A549 (cell line): Measurements from ENCODE around the gene APCDD1L. TPM values are rescaled to one million over a fixed set of nuclear protein-coding genes. Genes with fewer than 3 reads are reported as not detected.

Source experiments
- ATAC-seq, 2 experiments: fragments of 200-7000 bp in 1 of 2; fragments of >200 bp in 1 of 2; cut with Nextera tagmentation in 1 of 2; cut with Tn5 transposase in 1 of 2; 3 replicates each; pipeline versions ENCODE4 v1.8.0 to v1.9.1; 2018 to 2020; ENCODE audit warnings: mild to moderate bottlenecking in 1 of 2, moderate library complexity in 1 of 2
- CTCF ChIA-PET: fragments of 300-600 bp; sonication (Branson Sonifier 250); formaldehyde crosslinking; extraction: SDS; loops from one replicate; lab custom pipeline; 2021; ENCODE audit warnings: antibody characterized with exemption, inconsistent platforms; lab: Yijun Ruan, JAX
- POLR2A ChIA-PET: fragments of 350-600 bp; formaldehyde crosslinking; extraction: SDS; loops from one replicate; lab custom pipeline; 2021; ENCODE audit warnings: antibody characterized with exemption, inconsistent platforms; lab: Yijun Ruan, JAX
- DNase-seq, 2 experiments: peaks; one replicate each; pipeline versions ENCODE4 v3.0.0 to v3.0.0-alpha.2; 2011 to 2016; ENCODE audit warnings: low read depth in 1 of 2, low spot score in 1 of 2
- FAIRE-seq: peaks from 2 replicates; lab custom pipeline; 2011; peaks lifted over from hg19 to GRCh38; lab: Jason Lieb, UNC
- H3K27ac ChIP-seq, 2 experiments: fragments of >200 bp; sonication (Bioruptor Twin); formaldehyde crosslinking; 3 replicates each; pipeline ENCODE4 v1.5.1; 2016 to 2017
- H3K4me1 ChIP-seq: fragments of >200 bp; sonication (Bioruptor Twin); formaldehyde crosslinking; 3 replicates; pipeline ENCODE4 v1.6.1; 2016
- H3K4me2 ChIP-seq: fragments of >200 bp; sonication (Bioruptor Twin); formaldehyde crosslinking; 3 replicates; pipeline ENCODE4 v1.6.1; 2016
- H3K4me3 ChIP-seq: fragments of >200 bp; sonication (Bioruptor Twin); formaldehyde crosslinking; 3 replicates; pipeline ENCODE4 v1.5.1; 2016
- H3K9me3 ChIP-seq: fragments of >200 bp; sonication (Bioruptor Twin); formaldehyde crosslinking; 3 replicates; pipeline ENCODE4 v1.6.1; 2016
- CBX2 ChIP-seq: fragments of 200-600 bp; sonication (generic); IDR thresholded peaks from 2 replicates; pipeline ENCODE4 v1.6.1; 2016; ENCODE audit warnings: low read depth, mild to moderate bottlenecking, borderline replicate concordance
- CEBPB ChIP-seq, 2 experiments: fragments of >200 bp in 1 of 2; sonication (Bioruptor Twin) in 1 of 2; formaldehyde crosslinking in 1 of 2; IDR thresholded peaks; 2 replicates each; pipeline ENCODE4 v1.6.1; 2012 to 2016
- CHD2 ChIP-seq: fragments of 150-350 bp; IDR thresholded peaks from 2 replicates; pipeline ENCODE4 v1.6.1; 2014; ENCODE audit warnings: low read length; ENCODE audit not compliant: partially characterized antibody
- EHF ChIP-seq: fragments of 250-450 bp; sonication (Bioruptor Pico); IDR thresholded peaks from 2 replicates; pipeline ENCODE4 v1.5.0; 2020; ENCODE audit warnings: mild to moderate bottlenecking
- EHMT2 ChIP-seq: fragments of 200-600 bp; sonication (generic); IDR thresholded peaks from 2 replicates; pipeline ENCODE4 v1.6.1; 2016; ENCODE audit warnings: antibody characterized with exemption, low read depth, mild to moderate bottlenecking, moderate library complexity
- ELK1 ChIP-seq: fragments of 150-350 bp; IDR thresholded peaks from 2 replicates; pipeline ENCODE4 v1.6.1; 2014; ENCODE audit warnings: low read depth, mild to moderate bottlenecking, low read length
- FOSB ChIP-seq: fragments of 250-450 bp; sonication (Bioruptor Pico); IDR thresholded peaks from 2 replicates; pipeline ENCODE4 v1.5.0; 2020; ENCODE audit warnings: mild to moderate bottlenecking, moderate library complexity
- FOSL2 ChIP-seq, 2 experiments: fragments of 450-650 bp in 1 of 2; fragments of >200 bp in 1 of 2; sonication (Bioruptor Twin) in 1 of 2; formaldehyde crosslinking; IDR thresholded peaks; 2 replicates each; pipeline versions ENCODE4 v1.5.0 to v1.6.1; 2016 to 2020; ENCODE audit warnings: mild to moderate bottlenecking in 1 of 2, moderate library complexity in 1 of 2
- GATA3 ChIP-seq: IDR thresholded peaks from 2 replicates; pipeline ENCODE4 v1.6.1; 2012; ENCODE audit warnings: borderline replicate concordance
- HDAC2 ChIP-seq: fragments of 200-600 bp; sonication (generic); IDR thresholded peaks from 2 replicates; pipeline ENCODE4 v1.6.1; 2016
- HEYL ChIP-seq: fragments of 250-450 bp; sonication (Bioruptor Pico); IDR thresholded peaks from 2 replicates; pipeline ENCODE4 v1.8.0; 2021; ENCODE audit warnings: mild to moderate bottlenecking, moderate library complexity
- JUNB ChIP-seq: fragments of >200 bp; sonication (Bioruptor Twin); formaldehyde crosslinking; IDR thresholded peaks from 2 replicates; pipeline ENCODE4 v1.6.1; 2016
- KDM5A ChIP-seq: fragments of 200-600 bp; sonication (generic); IDR thresholded peaks from 2 replicates; pipeline ENCODE4 v1.6.1; 2016; ENCODE audit warnings: antibody characterized with exemption, mild to moderate bottlenecking
- NFE2L2 ChIP-seq: fragments of 150-350 bp; conservative IDR thresholded peaks from 2 replicates; pipeline ENCODE4 v1.6.1; 2014; ENCODE audit warnings: low read length
- PBX3 ChIP-seq: IDR thresholded peaks from 2 replicates; pipeline ENCODE4 v1.6.1; 2012
- PHF8 ChIP-seq: fragments of 200-600 bp; sonication (generic); IDR thresholded peaks from 2 replicates; pipeline ENCODE4 v1.6.1; 2016; ENCODE audit warnings: low read depth, mild to moderate bottlenecking, antibody characterized with exemption, moderate library complexity, borderline replicate concordance
- SREBF2 ChIP-seq: fragments of 450-650 bp; IDR thresholded peaks from 2 replicates; pipeline ENCODE4 v1.6.1; 2014; ENCODE audit warnings: mild to moderate bottlenecking, moderate library complexity
- TFCP2L1 ChIP-seq: fragments of 250-450 bp; sonication (Bioruptor Pico); IDR thresholded peaks from 2 replicates; pipeline ENCODE4 v1.5.0; 2021; ENCODE audit warnings: mild to moderate bottlenecking
- TP53 ChIP-seq: fragments of 250-450 bp; sonication (Bioruptor Pico); IDR thresholded peaks from 2 replicates; pipeline ENCODE4 v1.5.0; 2021; ENCODE audit warnings: mild to moderate bottlenecking, moderate library complexity
- WGBS: methylation state at CpG from one replicate; pipeline ENCODE4 v1.1.6; 2017; ENCODE audit errors: missing lambda C conversion rate; 5-methylcytosine and 5-hydroxymethylcytosine counted together
- polyA plus RNA-seq, 4 experiments: library from polyadenylated mRNA; depleted of rRNA in 3 of 4; stranded (reverse); fragments of >200 nt; fragmentation: RNase III in 1 of 4; extraction: RNeasy Plus Mini Kit Qiagen cat#74134 plus additional on column Dnase treatment in 1 of 4; gene quantifications; 2 replicates in 3 of 4; 3 replicates in 1 of 4; pipeline ENCODE4 v1.2.3, GENCODE V29; 2011 to 2017
- TF ChIP-seq, protein P1 (sequence below): fragments of >200 bp; sonication (Bioruptor Twin); formaldehyde crosslinking; IDR thresholded peaks from 3 replicates; pipeline ENCODE4 v1.5.1; 2016

The APCDD1L gene
- polyA plus RNA-seq, 2 of the 4 experiments (the other 2 are of a cell fraction), result not detected

GRCh38 chr20:58523971-58524315, 8.7 kb upstream of the APCDD1L start (continued):
- TF ChIP-seq ELK1, result no peak
- TF ChIP-seq TP53 (CRISPR knock-in tag), result no peak
- TF ChIP-seq PBX3, result no peak

GRCh38 chr20:58523072-58523970, 8.1 kb upstream of the APCDD1L start:
- no peak for DNase-seq
- no peak for FAIRE-seq
- no peak overlapping the region for H3K4me2 ChIP-seq
- H3K4me3 ChIP-seq, result no peak overlapping the region
- H3K9me3 ChIP-seq, result peaks cover 34% of the 10 kb centered on the region
- WGBS, result 72% methylated on average over 14 of the region's 19 CpGs
- H3K4me1 ChIP-seq, result no peaks in the 10 kb centered on the region
- TF ChIP-seq EHF (CRISPR knock-in tag), result no peak
- CTCF ChIA-PET, result interaction anchor here (0.6 to 1.8 kb wide), 3 partner anchors 10 to 286 kb away, joined by 3 to 6 read pairs (median 5); no protein-coding TSS in a partner anchor
- H3K27ac ChIP-seq, result no peak overlapping the region
- POLR2A ChIA-PET, result no interaction called here
- no peak for ATAC-seq

GRCh38 chr20:58522666-58523065, 7.5 kb upstream of the APCDD1L start:
- Histone ChIP-seq H3K4me2 (no peak overlapping the region), H3K27ac (no peak overlapping the region), H3K4me1 (no peaks in the 10 kb centered on the region), H3K4me3 (no peak overlapping the region), H3K9me3 (peaks cover 31% of the 10 kb centered on the region)
- TF ChIP-seq PHF8, result no peak
- TF ChIP-seq NFE2L2, result no peak
- TF ChIP-seq EHMT2, result no peak
- DNase-seq (no peak), ATAC-seq (no peak), FAIRE-seq (no peak)
- WGBS, result 43% methylated on average over 3 of the region's 3 CpGs
- ChIA-PET POLR2A (no interaction called here), CTCF (interaction anchor here (1.8 kb wide), 1 partner anchor 9 kb away, joined by 6 read pairs; no protein-coding TSS in a partner anchor)

GRCh38 chr20:58521763-58522162, 6.6 kb upstream of the APCDD1L start:
- Histone ChIP-seq H3K27ac (no peak overlapping the region), H3K4me3 (no peak overlapping the region), H3K4me2 (no peak overlapping the region), H3K9me3 (peaks cover 25% of the 10 kb centered on the region), H3K4me1 (no peaks in the 10 kb centered on the region)
- ATAC-seq (no peak), FAIRE-seq (no peak), DNase-seq (no peak)
- TF ChIP-seq CBX2 (no peak), KDM5A (no peak), CHD2 (no peak)
- 49% methylated on average over 10 of the region's 10 CpGs for WGBS
- POLR2A ChIA-PET, result no interaction called here
- CTCF ChIA-PET, result no interaction called here

DNA sequence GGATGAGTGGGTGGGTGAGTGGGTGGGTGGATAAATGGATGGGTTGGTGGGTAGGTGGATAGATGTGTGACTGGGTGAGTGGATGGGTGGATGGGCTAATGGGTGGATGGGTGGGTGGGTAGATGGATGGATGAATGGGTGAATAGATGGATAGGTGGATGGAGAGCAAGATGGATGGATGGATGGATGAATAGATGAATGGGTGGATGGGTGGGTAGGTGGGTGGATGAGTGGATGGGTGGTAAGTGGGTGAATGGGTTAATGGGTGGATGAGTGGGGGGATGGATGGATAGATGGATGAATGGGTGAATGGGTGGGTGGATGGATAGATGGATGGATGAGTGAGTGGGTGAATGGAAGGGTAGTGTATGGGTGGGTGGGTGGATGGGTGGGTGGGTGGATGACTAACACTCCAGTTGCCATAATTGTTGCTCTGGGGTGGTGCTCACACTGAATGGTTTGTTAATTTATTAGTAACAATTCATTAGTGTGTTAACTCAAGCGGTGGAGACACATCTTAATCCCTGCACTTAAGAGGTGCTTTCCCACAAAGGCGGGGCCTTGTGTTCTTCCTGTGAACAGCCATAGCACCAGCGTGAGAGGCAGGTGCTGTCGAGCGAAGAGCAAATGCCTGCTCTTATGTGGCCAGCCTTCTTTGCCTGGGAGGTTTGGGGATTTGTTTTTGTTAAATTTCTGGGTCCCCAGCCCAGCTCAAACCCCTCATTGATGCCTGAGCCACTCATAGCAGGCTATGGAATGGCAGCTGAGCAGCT, 4.9 kb upstream of the APCDD1L start:
- WGBS, result 39% methylated on average over 5 of the region's 5 CpGs
- FAIRE-seq (no peak), DNase-seq (no peak), ATAC-seq (no peak)
- CTCF ChIA-PET, result interaction anchor here (0.7 kb wide), 1 partner anchor 123 kb away, joined by 3 read pairs; no protein-coding TSS in a partner anchor
- Histone ChIP-seq H3K27ac (no peak overlapping the region), H3K9me3 (peaks cover 9% of the 10 kb centered on the region), H3K4me2 (no peak overlapping the region), H3K4me1 (no peaks in the 10 kb centered on the region), H3K4me3 (no peak overlapping the region)
- POLR2A ChIA-PET, result no interaction called here
- TF ChIP-seq TP53 (CRISPR knock-in tag) (no peak), CEBPB (IDR thresholded peaks at IDR 0.05) (no peak), PBX3 (no peak), JUNB (no peak), GATA3 (no peak), TFCP2L1 (CRISPR knock-in tag) (no peak), SREBF2 (no peak), FOSL2 (IDR thresholded peaks at IDR 0.05) (no peak), FOSL2 (CRISPR knock-in tag; IDR thresholded peaks at IDR 0.05) (no peak), HDAC2 (no peak), FOSB (CRISPR knock-in tag) (no peak), NFE2L2 (no peak), HEYL (CRISPR knock-in tag) (no peak)
- TF ChIP-seq, protein P1, sequence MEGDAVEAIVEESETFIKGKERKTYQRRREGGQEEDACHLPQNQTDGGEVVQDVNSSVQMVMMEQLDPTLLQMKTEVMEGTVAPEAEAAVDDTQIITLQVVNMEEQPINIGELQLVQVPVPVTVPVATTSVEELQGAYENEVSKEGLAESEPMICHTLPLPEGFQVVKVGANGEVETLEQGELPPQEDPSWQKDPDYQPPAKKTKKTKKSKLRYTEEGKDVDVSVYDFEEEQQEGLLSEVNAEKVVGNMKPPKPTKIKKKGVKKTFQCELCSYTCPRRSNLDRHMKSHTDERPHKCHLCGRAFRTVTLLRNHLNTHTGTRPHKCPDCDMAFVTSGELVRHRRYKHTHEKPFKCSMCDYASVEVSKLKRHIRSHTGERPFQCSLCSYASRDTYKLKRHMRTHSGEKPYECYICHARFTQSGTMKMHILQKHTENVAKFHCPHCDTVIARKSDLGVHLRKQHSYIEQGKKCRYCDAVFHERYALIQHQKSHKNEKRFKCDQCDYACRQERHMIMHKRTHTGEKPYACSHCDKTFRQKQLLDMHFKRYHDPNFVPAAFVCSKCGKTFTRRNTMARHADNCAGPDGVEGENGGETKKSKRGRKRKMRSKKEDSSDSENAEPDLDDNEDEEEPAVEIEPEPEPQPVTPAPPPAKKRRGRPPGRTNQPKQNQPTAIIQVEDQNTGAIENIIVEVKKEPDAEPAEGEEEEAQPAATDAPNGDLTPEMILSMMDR, result no peak
